K562 (cell line): ENCODE measurements around the gene ABHD16A. TPM values are rescaled to one million over a fixed set of nuclear protein-coding genes. Genes with fewer than 3 reads are reported as not detected.
A peak's percentile ranks its signal among the peaks of the same experiment; 100 is the strongest.

Source experiments
- ATAC-seq: fragments of 200-7000 bp; cut with Tn5 transposase; 3 replicates; pipeline ENCODE4 v1.9.1; 2020; ENCODE audit warnings: moderate library complexity
- BruUV-seq: library from RNA; stranded (reverse); fragments of 400-500 nt; replicated peaks from 2 replicates; lab custom pipeline; 2021; lab: Mats Ljungman, UMichigan
- CTCF ChIA-PET: fragments of 300-600 bp; formaldehyde crosslinking; extraction: SDS; loops from one replicate; lab custom pipeline; 2021; ENCODE audit warnings: low intra/inter-chr PET ratio; lab: Yijun Ruan, JAX
- POLR2A ChIA-PET: fragments of 300-600, 350-650 bp; sonication (Branson Sonifier 250); formaldehyde crosslinking; extraction: SDS; loops from one replicate; lab custom pipeline; 2021; ENCODE audit warnings: antibody characterized with exemption, inconsistent platforms; lab: Yijun Ruan, JAX
- DNase-seq, 4 experiments: peaks; one replicate each; pipeline versions ENCODE4 v3.0.0 to v3.0.0-alpha.2; 2011 to 2018; ENCODE audit warnings: low spot score in 3 of 4, mixed read lengths in 3 of 4; ENCODE audit errors: extremely low read depth in 1 of 4
- FAIRE-seq: peaks from 2 replicates; lab custom pipeline; 2011; peaks lifted over from hg19 to GRCh38; lab: Jason Lieb, UNC
- H2AFZ ChIP-seq: 2 replicates; pipeline ENCODE4 v1.6.0; 2011; ENCODE audit warnings: low read depth, low read length, control low read depth, inconsistent platforms
- H3K27ac ChIP-seq: fragments of 200-600 bp; 3 replicates; pipeline ENCODE4 v1.8.0; 2011; ENCODE audit warnings: low read depth, mild to moderate bottlenecking, control low read depth, inconsistent platforms, low read length, moderate library complexity, mixed read lengths; ENCODE audit errors: extremely low read depth
- H3K27me3 ChIP-seq, 2 experiments: fragments of 300-600 bp in 1 of 2; 2 replicates in 1 of 2; 3 replicates in 1 of 2; pipeline versions ENCODE4 v1.6.0 to v1.8.0; 2011; ENCODE audit warnings: inconsistent platforms in 2 of 2, low read length in 2 of 2, mild to moderate bottlenecking in 1 of 2, mixed read lengths in 1 of 2, moderate library complexity in 1 of 2; ENCODE audit not compliant: control insufficient read depth in 2 of 2, insufficient read depth in 2 of 2
- H3K36me3 ChIP-seq: fragments of 300-600 bp; 3 replicates; pipeline ENCODE4 v1.8.0; 2011; ENCODE audit warnings: mild to moderate bottlenecking, low read length, inconsistent platforms; ENCODE audit not compliant: control insufficient read depth, insufficient read depth
- H3K4me1 ChIP-seq, 2 experiments: fragments of 200-600 bp in 1 of 2; replicated peaks in 1 of 2; 2 replicates in 1 of 2; 3 replicates in 1 of 2; pipeline versions ENCODE4 v1.5.1 to v1.8.0; 2011; ENCODE audit warnings: inconsistent platforms in 2 of 2, low read length in 2 of 2, mild to moderate bottlenecking in 1 of 2, mixed read lengths in 1 of 2, moderate library complexity in 1 of 2; ENCODE audit not compliant: control insufficient read depth in 2 of 2, insufficient read depth in 2 of 2
- H3K4me2 ChIP-seq: 2 replicates; pipeline ENCODE4 v1.6.1; 2011; ENCODE audit warnings: low read length, control low read depth, inconsistent platforms, mixed read lengths; ENCODE audit not compliant: insufficient read depth
- H3K4me3 ChIP-seq: fragments of 200-600 bp; sonication (generic), shearing (Covaris generic); 2 replicates; pipeline ENCODE4 v1.5.1; 2016; ENCODE audit warnings: control low read depth, inconsistent platforms
- H3K79me2 ChIP-seq: fragments of 200-600 bp; 3 replicates; pipeline ENCODE4 v1.8.0; 2011; ENCODE audit warnings: low read length, inconsistent platforms; ENCODE audit not compliant: control insufficient read depth, insufficient read depth
- H3K9ac ChIP-seq, 2 experiments: 2 replicates each; pipeline versions ENCODE4 v1.6.0 to v1.6.1; 2011; ENCODE audit warnings: low read depth in 2 of 2, low read length in 2 of 2, control low read depth in 1 of 2, inconsistent platforms in 1 of 2, mild to moderate bottlenecking in 1 of 2, mixed read lengths in 1 of 2; ENCODE audit not compliant: insufficient read depth in 1 of 2
- H3K9me1 ChIP-seq: one replicate; pipeline ENCODE4 v1.6.0; 2011; ENCODE audit warnings: inconsistent platforms, mild to moderate bottlenecking, low read length, moderate library complexity; ENCODE audit not compliant: control insufficient read depth, insufficient read depth
- H3K9me3 ChIP-seq: replicated peaks from 2 replicates; pipeline ENCODE4 v1.5.1; 2011; ENCODE audit warnings: low read depth, low read length, inconsistent platforms; ENCODE audit not compliant: control insufficient read depth, insufficient read depth
- H4K20me1 ChIP-seq: replicated peaks from 2 replicates; pipeline ENCODE4 v1.6.1; 2011; ENCODE audit warnings: low read length, inconsistent platforms, mixed read lengths; ENCODE audit not compliant: control insufficient read depth, insufficient read depth
- CREM ChIP-seq: IDR thresholded peaks from 2 replicates; pipeline ENCODE4 v1.6.1; 2014; ENCODE audit warnings: antibody characterized with exemption, low read depth
- CXXC5 ChIP-seq: fragments of 250-450 bp; sonication (Bioruptor Pico); IDR thresholded peaks from 2 replicates; pipeline ENCODE4 v1.8.0; 2022; ENCODE audit warnings: inconsistent platforms, mild to moderate bottlenecking, moderate library complexity
- ETV6 ChIP-seq, 3 experiments: fragments of 150-350 bp in 1 of 3; sonication (generic) in 1 of 3; formaldehyde crosslinking in 1 of 3; IDR thresholded peaks; 2 replicates each; pipeline versions ENCODE4 v1.6.1 to v1.8.0; 2014 to 2022; ENCODE audit warnings: borderline replicate concordance in 2 of 3, low read depth in 2 of 3, antibody characterized with exemption in 1 of 3, low read length in 1 of 3, mild to moderate bottlenecking in 1 of 3, missing genetic modification reagents in 1 of 3
- GATAD2A ChIP-seq: fragments of 450-650 bp; IDR thresholded peaks from 2 replicates; pipeline ENCODE4 v1.6.1; 2017
- THRA ChIP-seq: fragments of 450-650 bp; IDR thresholded peaks from 2 replicates; pipeline ENCODE4 v1.6.1; 2017; ENCODE audit warnings: mild to moderate bottlenecking, moderate library complexity
- ZBTB43 ChIP-seq: sonication (generic); formaldehyde crosslinking; IDR thresholded peaks from 2 replicates; pipeline ENCODE4 v1.8.0; 2023; ENCODE audit warnings: mild to moderate bottlenecking, missing genetic modification reagents
- ZNF197 ChIP-seq: fragments of 200-800 bp; sonication (Bioruptor generic); IDR thresholded peaks from 2 replicates; pipeline ENCODE4 v1.6.1; 2016; ENCODE audit warnings: low read depth, missing genetic modification characterization, missing compliant biosample characterization
- ZNF224 ChIP-seq: sonication (generic); formaldehyde crosslinking; IDR thresholded peaks from 2 replicates; pipeline ENCODE4 v1.8.0; 2022; ENCODE audit warnings: mild to moderate bottlenecking, missing genetic modification reagents
- WGBS: fragments of 100-300 bp; shearing (Covaris generic); methylation state at CpG from one replicate; pipeline ENCODE4 v1.1.6; 2016; ENCODE audit warnings: low coverage, mixed read lengths; ENCODE audit not compliant: insufficient coverage; ENCODE audit errors: missing lambda C conversion rate; 5-methylcytosine and 5-hydroxymethylcytosine counted together
- in situ Hi-C: fragments of 300-500 bp; cut with MboI; formaldehyde crosslinking; loops from 4 replicates; pipeline ENCODE4 v1.15.0; 2018; ENCODE audit warnings: inconsistent platforms, mixed read lengths
- intact Hi-C: fragments of 100-400 bp; cut with micrococcal nuclease; formaldehyde crosslinking; loops from 2 replicates; pipeline ENCODE4 v1.14.2; 2022
- polyA plus RNA-seq, 8 experiments: library from polyadenylated mRNA; depleted of rRNA in 4 of 8; stranded (reverse) in 5 of 8; unstranded in 3 of 8; fragments of >200 nt; fragmentation: Nextera tagmentation in 2 of 8; fragmentation: Illumina TruSeq in 1 of 8; extraction: Ambion mirVana in 2 of 8; extraction: Trizol in 1 of 8; gene quantifications; 2 replicates each; pipeline versions ENCODE4 v1.2.1 to v1.2.3, GENCODE V29; 2011 to 2014; ENCODE audit warnings: inconsistent platforms in 1 of 8, missing spikeins in 1 of 8
- total RNA-seq, 7 experiments: library from RNA; depleted of rRNA in 6 of 7; stranded (reverse); fragments of >200 nt in 6 of 7; fragmentation: Illumina TruSeq in 2 of 7; extraction: Trizol in 2 of 7; gene quantifications; 2 replicates each; pipeline versions ENCODE4 v1.2.1 to v1.2.3, GENCODE V29; 2011 to 2021; ENCODE audit warnings: low replicate concordance in 1 of 7

ABHD16A gene
- total and polyA plus RNA-seq, 9 of the 15 experiments (the other 6 are each of a cell fraction or from before 2014, with no cell fraction given), result 25.8 to 120 (median 81.6) TPM

- H3K4me3 ChIP-seq, result no peak overlapping the region
- H3K36me3 ChIP-seq, result no peaks in the 10 kb centered on the region
- no peak overlapping the region for H3K4me2 ChIP-seq
- FAIRE-seq, result no peak
- peaks cover 25 to 42% of the 10 kb centered on the region in 2 experiments for H3K4me1 ChIP-seq
- H3K27me3 ChIP-seq, result no peaks in the 10 kb centered on the region
- H4K20me1 ChIP-seq, result no peaks in the 10 kb centered on the region
- no TSS peak for BruUV-seq
- H3K9me1 ChIP-seq, result no peaks in the 10 kb centered on the region
- peak overlapping the region in 1 of 2 experiments; percentile 82; a peak in 2 of 4 replicates for H3K9ac ChIP-seq
- H3K27ac ChIP-seq, result no peak overlapping the region
- DNase-seq, result no peak
- ChIA-PET CTCF (no interaction called here), POLR2A (interaction anchor here (0.6 to 12.4 kb wide), 6 partner anchors 9 to 91 kb away, joined by 3 to 223 read pairs (median 9); partner anchors contain the start of genes ABHD16A, DDAH2, LY6G6C and MPIG6B)
- intact Hi-C loops, result no loop called here
- H3K9me3 ChIP-seq, result no peaks in the 10 kb centered on the region
- no peak for ATAC-seq
- no peaks in the 10 kb centered on the region for H3K79me2 ChIP-seq
- TF ChIP-seq CXXC5, result no peak
- TF ChIP-seq CREM, result no peak
- no peak for TF ChIP-seq THRA
- TF ChIP-seq ETV6 (IDR thresholded peaks at IDR 0.05; ENCODE audit: borderline replicate concordance in 1 of 2, low read depth in 2 of 2, low read length in 1 of 2), result no peak
- no peak for TF ChIP-seq ETV6 (CRISPR knock-in tag; IDR thresholded peaks at IDR 0.05; ENCODE audit: borderline replicate concordance)
- TF ChIP-seq ZNF197 (CRISPR knock-in tag), result no peak
- no peak for TF ChIP-seq GATAD2A
- no peak for TF ChIP-seq ZBTB43 (CRISPR knock-in tag)
- no peak for TF ChIP-seq ZNF224 (CRISPR knock-in tag)
- in situ Hi-C loops, result no loop called here
- WGBS, result 74% methylated on average over 8 of the region's 8 CpGs
- 0 out of 2 replicates have a peak overlapping the region, but pooled peaks have one; percentile 5 for H2AFZ ChIP-seq
Measured at GRCh38 chr6:31712296-31712695, 9.2 kb upstream of the ABHD16A start.
